GM23248 (cell line): ENCODE results near the gene SMCR8. TPM values are rescaled to one million over a fixed set of nuclear protein-coding genes. Genes with fewer than 3 reads are reported as not detected.
"Not testable (repeated sequence)": the region's sequence is repeated elsewhere in the genome, so short reads cannot be mapped to it uniquely, and the experiment has no call there.

Experiments used
- DNase-seq: peaks from one replicate; pipeline ENCODE4 v3.0.0-alpha.2; 2015
- H2AFZ ChIP-seq: fragments of 200-600 bp; sonication (generic); 2 replicates; pipeline ENCODE4 v1.6.1; 2016; ENCODE audit warnings: antibody characterized with exemption
- H3F3A ChIP-seq: fragments of 200-600 bp; sonication (generic); 2 replicates; pipeline ENCODE4 v1.6.1; 2016; ENCODE audit warnings: mild to moderate bottlenecking, antibody characterized with exemption, mixed run types; ENCODE audit not compliant: insufficient read depth
- H3K27ac ChIP-seq: fragments of 200-600 bp; sonication (generic); 2 replicates; pipeline ENCODE4 v1.5.1; 2016; ENCODE audit warnings: mild to moderate bottlenecking
- H3K27me3 ChIP-seq: fragments of 200-600 bp; sonication (generic); replicated peaks from 2 replicates; pipeline ENCODE4 v1.6.1; 2016; ENCODE audit warnings: mild to moderate bottlenecking; ENCODE audit not compliant: insufficient read depth
- H3K36me3 ChIP-seq: fragments of 200-600 bp; sonication (generic); 2 replicates; pipeline ENCODE4 v1.6.1; 2016; ENCODE audit warnings: low read depth, mild to moderate bottlenecking
- H3K4me1 ChIP-seq: fragments of 200-600 bp; sonication (generic); 2 replicates; pipeline ENCODE4 v1.6.1; 2016; ENCODE audit warnings: mild to moderate bottlenecking; ENCODE audit not compliant: insufficient read depth
- H3K4me2 ChIP-seq: fragments of 200-600 bp; sonication (generic); one replicate; pipeline ENCODE4 v1.6.1; 2016; ENCODE audit warnings: mild to moderate bottlenecking; ENCODE audit not compliant: unreplicated experiment
- H3K4me3 ChIP-seq: fragments of 200-600 bp; sonication (generic); 2 replicates; pipeline ENCODE4 v1.5.1; 2016; ENCODE audit warnings: mild to moderate bottlenecking
- H3K79me2 ChIP-seq: fragments of 200-600 bp; sonication (generic); 2 replicates; pipeline ENCODE4 v1.6.1; 2016; ENCODE audit warnings: mild to moderate bottlenecking; ENCODE audit not compliant: insufficient read depth
- H3K9ac ChIP-seq: fragments of 200-600 bp; sonication (generic); 2 replicates; pipeline ENCODE4 v1.6.1; 2016; ENCODE audit warnings: mild to moderate bottlenecking
- H3K9me2 ChIP-seq: fragments of 200-600 bp; sonication (generic); 2 replicates; pipeline ENCODE4 v1.6.1; 2016; ENCODE audit warnings: mixed run types, mild to moderate bottlenecking, moderate library complexity; ENCODE audit not compliant: insufficient read depth
- H3K9me3 ChIP-seq: fragments of 200-600 bp; sonication (generic); one replicate; pipeline ENCODE4 v1.6.1; 2017; ENCODE audit warnings: low read depth
- H4K20me1 ChIP-seq: fragments of 200-600 bp; sonication (generic); 2 replicates; pipeline ENCODE4 v1.6.0; 2016; ENCODE audit not compliant: insufficient read depth
- EZH2 ChIP-seq: fragments of 200-600 bp; sonication (generic); IDR thresholded peaks from 2 replicates; pipeline ENCODE4 v1.6.1; 2018; ENCODE audit warnings: antibody characterized with exemption, mild to moderate bottlenecking; ENCODE audit not compliant: insufficient read depth, poor library complexity, severe bottlenecking
- EZH2phosphoT487 ChIP-seq: fragments of 200-600 bp; sonication (generic); IDR thresholded peaks from 2 replicates; pipeline ENCODE4 v1.6.1; 2018; ENCODE audit warnings: antibody characterized with exemption, moderate library complexity, mild to moderate bottlenecking, low read depth; ENCODE audit not compliant: insufficient read depth
- WGBS, 2 experiments: methylation state at CpG; one replicate each; pipeline ENCODE4 v1.1.6; 2015 to 2017; ENCODE audit warnings: low lambda C conversion rate in 2 of 2, low coverage in 1 of 2; ENCODE audit errors: missing lambda C conversion rate in 2 of 2; 5-methylcytosine and 5-hydroxymethylcytosine counted together
- in situ Hi-C: fragments of 300-500 bp; cut with MboI; formaldehyde crosslinking; loops from 2 replicates; pipeline ENCODE4 v1.15.0; 2020
- polyA plus RNA-seq: library from polyadenylated mRNA; unstranded; fragments of >200 nt; fragmentation: Nextera tagmentation; extraction: Ambion mirVana; gene quantifications from 2 replicates; pipeline ENCODE4 v1.2.1, GENCODE V29; 2016
- total RNA-seq: library from RNA; depleted of rRNA; stranded (reverse); fragments of >200 nt; shearing (Covaris generic); gene quantifications from 2 replicates; pipeline ENCODE4 v1.2.3, GENCODE V29; 2014

Gene SMCR8
- total and polyA plus RNA-seq, 2 experiments from 2014 or later, result 2.2 to 10.5 TPM

GRCh38 chr17:18327556-18327955, 12.5 kb downstream of the SMCR8 start:
- peaks cover 7% of the 10 kb centered on the region; the same call in 1 of the 2 replicates for H3K36me3 ChIP-seq

GRCh38 chr17:18328643-18329204, 13.6 kb downstream of the SMCR8 start:
- H3K36me3 ChIP-seq, result peaks cover 7% of the 10 kb centered on the region; the same call in 1 of the 2 replicates
- DNase-seq, result no peak
- no peaks in the 10 kb centered on the region for H4K20me1 ChIP-seq
- H2AFZ ChIP-seq, result no peak overlapping the region
- H3K9me3 ChIP-seq, result no peaks in the 10 kb centered on the region
- no peaks in the 10 kb centered on the region for H3K4me1 ChIP-seq
- in situ Hi-C loops, result no loop called here
- H3K79me2 ChIP-seq, result peaks cover 22% of the 10 kb centered on the region; the same call in 1 of the 2 replicates
- no peaks in the 10 kb centered on the region for H3K27me3 ChIP-seq
- H3K9ac ChIP-seq, result no peak overlapping the region
- 78 to 81% methylated on average over 9 of the region's 9 CpGs for WGBS, 2 experiments
- no peak overlapping the region for H3K4me2 ChIP-seq
- H3F3A ChIP-seq, result no peaks in the 10 kb centered on the region
- no peaks in the 10 kb centered on the region for H3K9me2 ChIP-seq
- no peak overlapping the region for H3K27ac ChIP-seq
- no peak overlapping the region for H3K4me3 ChIP-seq
- no peak for TF ChIP-seq EZH2phosphoT487
- no peak for TF ChIP-seq EZH2

More at GRCh38 chr17:18327556-18327955, 12.5 kb downstream of the SMCR8 start:
- H3K9me2 ChIP-seq, result no peaks in the 10 kb centered on the region
- no peak for TF ChIP-seq EZH2
- TF ChIP-seq EZH2phosphoT487, result no peak
- no peaks in the 10 kb centered on the region for H3K4me1 ChIP-seq
- no peak overlapping the region for H3K4me3 ChIP-seq
- no peak overlapping the region for H3K9ac ChIP-seq
- peaks cover 27% of the 10 kb centered on the region for H3K79me2 ChIP-seq
- no peaks in the 10 kb centered on the region for H4K20me1 ChIP-seq
- H3K27me3 ChIP-seq, result no peaks in the 10 kb centered on the region
- H3F3A ChIP-seq, result no peaks in the 10 kb centered on the region
- H2AFZ ChIP-seq, result no peak overlapping the region
- no peaks in the 10 kb centered on the region for H3K9me3 ChIP-seq
- WGBS, 2 experiments, result 95 to 96% methylated on average over 10 of the region's 10 CpGs
- H3K27ac ChIP-seq, result no peak overlapping the region
- DNase-seq, result no peak
- in situ Hi-C loops, result no loop called here
- H3K4me2 ChIP-seq, result no peak overlapping the region

DNA sequence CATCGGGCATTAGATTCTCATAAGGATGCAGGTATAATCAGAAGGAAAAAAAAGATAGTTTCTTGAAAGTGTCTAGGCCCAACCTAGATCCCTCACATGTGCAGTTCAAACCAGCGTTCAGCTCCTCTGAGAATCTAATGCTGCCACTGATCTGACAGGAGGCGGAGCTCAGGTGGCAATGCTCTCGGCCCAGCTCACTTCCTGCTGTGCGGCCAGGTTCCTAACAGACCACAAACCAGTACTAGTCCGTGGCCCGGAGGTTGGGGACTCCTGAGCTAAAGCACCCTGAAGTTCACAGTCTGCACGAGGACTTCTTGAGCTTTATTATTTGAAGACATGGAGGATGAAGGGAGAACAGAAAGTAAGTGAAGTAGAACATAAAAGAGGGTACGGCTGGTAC, 16.8 kb downstream of the SMCR8 start:
- TF ChIP-seq EZH2, result no peak
- TF ChIP-seq EZH2phosphoT487, result no peak
- H4K20me1 ChIP-seq, result no peaks in the 10 kb centered on the region
- no peaks in the 10 kb centered on the region for H3K27me3 ChIP-seq
- no peak overlapping the region for H2AFZ ChIP-seq
- in situ Hi-C loops, result no loop called here
- H3K79me2 ChIP-seq, result no peaks in the 10 kb centered on the region
- no peaks in the 10 kb centered on the region for H3K9me2 ChIP-seq
- H3K4me2 ChIP-seq, result no peak overlapping the region
- H3K4me1 ChIP-seq, result no peaks in the 10 kb centered on the region
- H3K27ac ChIP-seq, result no peak overlapping the region
- DNase-seq, result no peak
- no peak overlapping the region for H3K4me3 ChIP-seq
- WGBS, 2 experiments, result 85 to 86% methylated on average over 9 of the region's 9 CpGs
- no peaks in the 10 kb centered on the region for H3K9me3 ChIP-seq
- H3K36me3 ChIP-seq, result no peaks in the 10 kb centered on the region
- no peak overlapping the region for H3K9ac ChIP-seq
- no peaks in the 10 kb centered on the region for H3F3A ChIP-seq

GRCh38 chr17:18332909-18333489, 17.9 kb downstream of the SMCR8 start:
- no peaks in the 10 kb centered on the region for H3K4me1 ChIP-seq
- H4K20me1 ChIP-seq, result no peaks in the 10 kb centered on the region
- peak; percentile 41 for DNase-seq
- H3K9me3 ChIP-seq, result no peaks in the 10 kb centered on the region
- H3K79me2 ChIP-seq, result no peaks in the 10 kb centered on the region
- in situ Hi-C loops, result no loop called here
- H3K4me3 ChIP-seq, result no peak overlapping the region
- no peak overlapping the region for H2AFZ ChIP-seq
- WGBS, 2 experiments, result 67 to 70% methylated on average over 4 of the region's 4 CpGs
- H3K4me2 ChIP-seq, result no peak overlapping the region
- no peak overlapping the region for H3K9ac ChIP-seq
- no peaks in the 10 kb centered on the region for H3F3A ChIP-seq
- H3K27me3 ChIP-seq, result no peaks in the 10 kb centered on the region
- H3K9me2 ChIP-seq, result no peaks in the 10 kb centered on the region
- TF ChIP-seq EZH2phosphoT487 (no peak), EZH2 (no peak)
- no peak overlapping the region for H3K27ac ChIP-seq
- no peaks in the 10 kb centered on the region for H3K36me3 ChIP-seq

DNA sequence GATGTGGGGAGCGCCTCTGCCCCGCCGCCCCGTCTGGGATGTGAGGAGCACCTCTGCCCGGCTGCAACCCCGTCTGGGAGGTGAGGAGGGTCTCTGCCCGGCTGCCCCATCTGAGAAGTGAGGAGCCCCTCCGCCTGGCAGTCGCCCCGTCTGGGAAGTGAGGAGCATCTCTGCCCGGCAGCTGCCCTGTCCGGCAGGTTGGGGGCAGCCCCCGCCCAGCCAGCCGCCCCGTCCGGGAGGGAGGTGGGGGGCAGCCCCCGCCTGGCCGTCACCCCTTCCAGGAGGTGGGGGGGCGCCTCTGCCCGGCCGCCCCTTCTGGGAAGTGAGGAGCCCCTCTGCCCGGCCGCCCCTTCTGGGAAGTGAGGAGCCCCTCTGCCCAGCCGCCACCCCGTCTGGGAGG, 23.1 kb downstream of the SMCR8 start:
- H3K9ac ChIP-seq, H3K9me2 ChIP-seq, H3F3A ChIP-seq, H3K4me2 ChIP-seq, H2AFZ ChIP-seq, H3K9me3 ChIP-seq, H3K27ac ChIP-seq, H3K36me3 ChIP-seq, DNase-seq, H3K79me2 ChIP-seq, H3K4me1 ChIP-seq, H3K4me3 ChIP-seq, H3K27me3 ChIP-seq, H4K20me1 ChIP-seq, in situ Hi-C loops: not testable (repeated sequence)
- 85 to 91% methylated on average over 9 to 25 of the region's 25 CpGs for WGBS, 2 experiments
